Subcutaneous abdominal adipose tissue (tissue), 5 donors: ENCODE data around the gene LAIR1.
"Not testable (repeated sequence)": the region's sequence is repeated elsewhere in the genome, so short reads cannot be mapped to it uniquely, and the experiment has no call there.

Source experiments
- H3K27ac ChIP-seq: one replicate; pipeline ENCODE4 v1.7.0; 2013; ENCODE audit warnings: low read depth, mild to moderate bottlenecking, inconsistent platforms, low read length, moderate library complexity
- H3K27me3 ChIP-seq, 5 donors: one replicate each; pipeline ENCODE4 v1.7.0; 2013; ENCODE audit warnings: low read length in 5 of 5, inconsistent platforms in 1 of 5; ENCODE audit not compliant: control insufficient read depth in 5 of 5, insufficient read depth in 4 of 5
- H3K36me3 ChIP-seq, 5 donors: one replicate each; pipeline ENCODE4 v1.7.0; 2013; ENCODE audit warnings: low read length in 5 of 5; ENCODE audit not compliant: control insufficient read depth in 5 of 5, insufficient read depth in 5 of 5
- H3K4me1 ChIP-seq, 5 donors: one replicate each; pipeline ENCODE4 v1.7.0; 2013; ENCODE audit warnings: low read length in 5 of 5, mild to moderate bottlenecking in 3 of 5, moderate library complexity in 1 of 5; ENCODE audit not compliant: control insufficient read depth in 5 of 5, insufficient read depth in 5 of 5
- H3K4me3 ChIP-seq, 5 donors: one replicate each; pipeline ENCODE4 v1.7.0; 2013; ENCODE audit warnings: low read length in 5 of 5, low read depth in 1 of 5
- H3K9ac ChIP-seq, 5 donors: one replicate each; pipeline ENCODE4 v1.7.0; 2013; ENCODE audit warnings: low read length in 5 of 5, mild to moderate bottlenecking in 4 of 5, moderate library complexity in 3 of 5
- H3K9me3 ChIP-seq, 5 donors: one replicate each; pipeline ENCODE4 v1.7.0; 2013; ENCODE audit warnings: low read length in 5 of 5; ENCODE audit not compliant: control insufficient read depth in 5 of 5
- donor health status: healthy.
- donor health status: healthy.
- donor health status: healthy.
- donor health status: healthy.
- donor health status: healthy.

LAIR1 gene

DNA sequence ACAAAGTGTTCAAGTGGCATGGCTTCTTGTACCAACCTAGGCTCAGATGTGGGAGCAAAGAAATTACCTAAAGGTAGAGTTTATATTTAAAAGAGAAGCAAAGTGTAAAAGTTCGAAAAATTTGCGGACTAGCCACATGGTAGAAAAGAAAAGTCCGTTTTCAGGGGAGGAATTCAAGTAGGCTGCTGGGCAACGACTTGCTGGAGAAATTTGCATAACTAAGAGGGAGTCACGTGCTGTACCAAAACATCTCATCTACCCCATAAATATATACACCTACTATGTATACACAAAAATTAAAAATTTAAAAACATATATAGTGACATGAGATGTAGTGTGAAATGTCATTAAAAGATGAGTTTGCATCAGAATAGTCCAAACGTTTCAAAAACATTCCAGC is 2.1 kb upstream of the LAIR1 start:
- Histone ChIP-seq H3K36me3 (no peaks in the 10 kb centered on the region), H3K9me3 (no peaks in the 10 kb centered on the region), H3K27me3 (no peaks in the 10 kb centered on the region)

DNA sequence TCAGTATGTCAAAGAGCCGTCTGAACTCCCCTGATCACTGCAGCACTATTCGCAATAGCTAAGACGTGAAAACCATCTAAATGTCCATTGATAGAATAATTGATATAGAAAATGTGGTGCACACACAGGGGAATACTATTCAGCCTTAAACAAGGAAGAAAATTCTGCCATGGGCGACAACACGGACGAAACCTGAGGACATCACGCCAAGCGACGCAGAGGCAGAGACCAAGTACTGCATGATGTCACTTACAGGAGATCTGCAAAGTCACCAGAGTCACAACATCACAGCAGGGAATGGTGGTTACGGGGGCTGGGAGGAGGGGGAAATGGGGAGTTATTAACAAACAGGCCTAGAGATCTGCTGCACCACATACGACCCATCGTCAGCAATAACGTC is 1.1 kb upstream of the LAIR1 start:
- not testable (repeated sequence) for H3K9me3 ChIP-seq, H3K4me3 ChIP-seq, H3K36me3 ChIP-seq, H3K9ac ChIP-seq, H3K27me3 ChIP-seq
- H3K27ac ChIP-seq: peak overlapping the region; percentile 98
- peaks cover 3 to 45% (median 31%) of the 10 kb centered on the region in 5 donors for H3K4me1 ChIP-seq

More for the DNA sequence above, 2.1 kb upstream of the LAIR1 start:
- no peak overlapping the region for H3K9ac ChIP-seq
- H3K27ac ChIP-seq: no peak overlapping the region
- H3K4me3 ChIP-seq: no peak overlapping the region
- H3K4me1 ChIP-seq: peaks cover 3 to 36% (median 26%) of the 10 kb centered on the region in 5 donors

DNA sequence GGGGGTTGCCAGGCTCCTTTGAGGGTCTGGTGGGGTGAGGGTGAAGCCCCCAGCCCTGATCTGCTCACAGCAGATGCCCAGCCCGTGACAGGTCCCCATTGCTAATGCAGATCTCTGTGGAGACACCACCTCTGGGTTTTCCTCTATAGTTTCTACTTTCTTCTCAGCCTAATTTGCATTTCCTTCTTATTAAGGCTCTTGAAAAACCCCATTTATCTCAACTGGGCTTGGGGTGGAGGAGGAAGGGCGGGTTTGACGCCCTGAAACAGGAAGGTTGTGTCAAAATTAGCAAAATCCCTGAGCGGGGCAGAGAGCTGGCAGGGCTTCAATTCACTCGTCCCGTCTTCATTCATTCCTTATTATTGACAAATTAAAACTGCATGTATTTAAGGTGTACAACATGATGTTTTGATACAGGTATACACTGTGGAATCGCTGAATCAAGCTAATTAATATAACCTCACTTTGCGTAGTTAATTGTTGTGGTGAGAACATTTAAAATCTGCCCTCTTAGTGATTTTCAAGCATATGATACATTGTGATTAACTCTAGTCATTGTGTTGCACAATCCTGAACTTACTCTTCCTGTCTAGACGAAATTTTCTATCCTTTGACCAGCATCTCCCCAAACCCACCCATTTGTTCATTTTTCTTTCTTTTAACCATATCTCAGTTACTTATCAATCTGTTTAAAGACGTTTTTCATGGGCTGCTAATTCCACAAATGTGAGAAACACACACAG is 2.9 kb downstream of the LAIR1 start:
- not testable (repeated sequence) for H3K27me3 ChIP-seq, H3K9me3 ChIP-seq
- Histone ChIP-seq H3K4me1 (peaks cover 3 to 48% (median 34%) of the 10 kb centered on the region in 5 donors), H3K4me3 (peak overlapping the region in 2 of 5 donors; percentile 25 to 37), H3K36me3 (peaks cover 0 to 11% (median 2%) of the 10 kb centered on the region in 5 donors), H3K27ac (peak overlapping the region; percentile 41), H3K9ac (peak overlapping the region in 1 of 5 donors; percentile 11)

DNA sequence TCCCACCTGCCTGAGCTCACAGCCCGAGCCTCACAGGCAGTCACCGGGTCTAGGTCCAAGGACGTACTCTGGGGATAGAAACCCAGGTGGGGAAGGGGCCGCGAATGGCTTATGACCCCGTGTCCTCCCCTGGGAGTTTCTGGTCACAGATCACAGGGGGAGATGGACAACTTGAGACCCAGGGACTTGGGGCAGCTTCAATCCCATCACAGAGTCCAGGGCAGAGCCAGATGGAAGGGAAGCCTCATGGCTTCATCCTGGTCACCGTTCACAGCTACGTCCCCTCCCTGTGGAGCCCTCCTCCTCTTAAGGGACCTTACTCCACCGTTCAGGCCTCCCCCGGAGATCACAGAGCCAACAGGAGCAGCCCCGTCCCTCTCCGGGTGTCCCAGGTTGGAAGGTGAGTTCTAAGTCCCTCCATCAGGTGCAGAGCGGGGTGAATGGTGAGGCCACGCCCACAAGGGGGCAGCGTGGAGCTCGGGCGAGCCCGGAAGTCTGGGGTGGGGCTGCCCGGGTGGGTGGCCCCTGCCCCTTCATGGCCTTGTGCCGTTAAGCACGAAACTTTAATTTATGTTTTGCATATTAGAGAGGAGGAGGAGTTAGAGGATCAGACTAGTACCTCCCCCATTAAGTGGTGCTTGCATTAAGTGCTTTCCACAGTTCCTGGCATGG is 5.4 kb downstream of the LAIR1 start:
- H3K4me3 ChIP-seq, H3K27me3 ChIP-seq, H3K27ac ChIP-seq, H3K9me3 ChIP-seq, H3K9ac ChIP-seq: not testable (repeated sequence)
- H3K4me1 ChIP-seq: peaks cover 1 to 32% (median 22%) of the 10 kb centered on the region in 5 donors
- peaks cover 0 to 36% (median 26%) of the 10 kb centered on the region in 5 donors for H3K36me3 ChIP-seq

DNA sequence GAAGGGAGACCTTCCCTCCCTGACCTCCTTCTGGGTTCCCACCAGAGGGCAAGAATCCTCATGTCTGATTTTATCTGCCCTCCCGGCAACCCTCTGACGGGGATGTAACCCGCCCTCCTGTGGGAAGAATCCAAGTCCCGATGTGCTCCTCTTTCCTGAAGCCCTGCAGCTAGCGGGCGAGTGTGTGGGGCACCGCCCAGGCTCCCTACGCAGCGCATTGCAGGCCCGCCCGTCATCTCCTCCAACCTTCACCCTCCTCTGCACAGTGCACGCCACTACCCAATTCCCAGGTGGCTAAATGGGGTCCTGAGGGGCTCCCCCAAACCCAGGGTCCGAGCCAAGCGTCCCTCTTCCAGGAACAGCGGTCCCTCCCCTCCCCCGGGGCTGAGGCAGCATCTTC is 7.3 kb downstream of the LAIR1 start:
- H3K4me1 ChIP-seq: peaks cover 0 to 21% (median 18%) of the 10 kb centered on the region in 5 donors
- H3K4me3 ChIP-seq: no peak overlapping the region
- no peaks in the 10 kb centered on the region for H3K27me3 ChIP-seq
- peak overlapping the region in 1 of 5 donors; percentile 30 for H3K9ac ChIP-seq
- no peak overlapping the region for H3K27ac ChIP-seq
- peaks cover 0 to 40% (median 30%) of the 10 kb centered on the region in 5 donors for H3K36me3 ChIP-seq
- no peaks in the 10 kb centered on the region for H3K9me3 ChIP-seq

DNA sequence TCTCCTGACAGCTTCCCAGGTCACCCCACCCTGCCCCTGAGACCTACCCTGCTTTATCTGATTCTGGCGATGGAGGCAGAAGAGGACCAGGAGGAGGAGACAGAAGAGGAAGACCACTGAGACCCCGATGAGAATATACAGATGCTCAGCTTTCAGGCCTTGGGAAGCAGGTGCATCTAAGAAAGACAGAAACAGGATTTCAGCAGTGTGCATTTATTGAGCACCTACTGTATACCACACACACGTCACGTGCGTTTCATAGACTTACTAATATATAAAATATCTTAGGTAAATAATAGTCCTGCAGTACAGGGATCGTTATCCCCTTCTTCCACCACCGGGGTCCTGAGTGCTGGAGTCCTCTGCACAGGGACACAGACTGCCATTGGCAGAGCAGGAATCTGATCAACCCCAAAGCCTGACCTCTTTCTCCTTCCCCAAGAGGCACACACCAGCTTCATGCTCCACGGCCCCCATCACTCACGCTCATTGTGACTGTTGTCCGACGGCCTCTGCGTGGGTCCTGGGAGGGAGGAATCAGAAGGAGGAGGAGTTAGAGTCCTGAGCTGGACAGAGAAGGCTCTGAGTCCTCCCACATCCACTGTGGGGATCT is 8.2 kb downstream of the LAIR1 start:
- Histone ChIP-seq H3K9me3 (no peaks in the 10 kb centered on the region), H3K36me3 (peaks cover 0 to 40% (median 30%) of the 10 kb centered on the region in 5 donors), H3K4me1 (peaks cover 0 to 21% (median 18%) of the 10 kb centered on the region in 5 donors), H3K4me3 (no peak overlapping the region), H3K9ac (no peak overlapping the region), H3K27ac (no peak overlapping the region), H3K27me3 (no peaks in the 10 kb centered on the region)

DNA sequence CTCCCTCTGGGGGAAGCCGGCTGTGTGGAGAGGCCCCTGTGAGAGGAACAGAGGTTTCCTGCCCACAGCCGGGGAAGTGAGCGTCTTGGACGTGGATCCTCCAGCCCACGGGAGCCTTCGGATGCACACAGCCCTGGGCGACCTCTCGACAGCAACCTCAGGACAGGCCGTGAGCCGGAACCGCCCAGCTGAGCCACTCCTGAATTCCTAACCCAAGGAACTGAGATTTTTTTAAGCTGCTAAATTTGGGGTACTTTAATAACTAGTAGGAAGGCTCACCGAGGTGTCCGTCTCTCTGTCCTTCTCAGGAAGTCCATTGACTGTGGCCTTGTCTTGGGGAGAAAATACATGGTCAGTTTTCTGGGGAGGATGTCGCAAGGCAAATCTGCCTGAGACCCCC is 9.1 kb downstream of the LAIR1 start:
- peaks cover 0 to 38% (median 30%) of the 10 kb centered on the region in 5 donors for H3K36me3 ChIP-seq
- peaks cover 0 to 12% (median 9%) of the 10 kb centered on the region in 5 donors for H3K4me1 ChIP-seq
- H3K9me3 ChIP-seq: no peaks in the 10 kb centered on the region
- no peak overlapping the region for H3K4me3 ChIP-seq
- H3K9ac ChIP-seq: no peak overlapping the region
- H3K27ac ChIP-seq: no peak overlapping the region
- H3K27me3 ChIP-seq: no peaks in the 10 kb centered on the region

DNA sequence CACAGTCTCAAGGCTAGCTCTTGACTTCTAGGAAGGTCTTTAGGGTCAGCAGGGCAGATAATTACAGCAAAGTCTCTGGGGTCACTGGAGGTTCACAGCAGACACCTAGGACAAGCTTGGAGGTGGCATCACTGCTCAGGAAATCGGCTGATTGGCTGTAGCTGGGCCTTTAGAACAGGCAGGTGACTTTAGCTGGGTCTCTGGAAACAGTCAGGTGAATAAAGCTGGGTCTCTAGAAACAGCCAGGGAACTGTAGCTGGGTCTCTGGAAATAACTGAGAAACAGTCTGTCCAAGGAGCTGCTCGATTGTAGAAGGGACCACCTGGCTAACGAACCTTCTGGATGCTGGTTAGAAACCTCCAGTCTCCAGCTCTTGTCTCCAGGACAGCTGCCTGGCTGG is 10.0 kb downstream of the LAIR1 start:
- no peak overlapping the region for H3K27ac ChIP-seq
- no peaks in the 10 kb centered on the region for H3K27me3 ChIP-seq
- peaks cover 0 to 34% (median 30%) of the 10 kb centered on the region in 5 donors for H3K36me3 ChIP-seq
- H3K9me3 ChIP-seq: no peaks in the 10 kb centered on the region
- no peak overlapping the region for H3K9ac ChIP-seq
- H3K4me3 ChIP-seq: no peak overlapping the region
- H3K4me1 ChIP-seq: peaks cover 0 to 7% (median 4%) of the 10 kb centered on the region in 5 donors

DNA sequence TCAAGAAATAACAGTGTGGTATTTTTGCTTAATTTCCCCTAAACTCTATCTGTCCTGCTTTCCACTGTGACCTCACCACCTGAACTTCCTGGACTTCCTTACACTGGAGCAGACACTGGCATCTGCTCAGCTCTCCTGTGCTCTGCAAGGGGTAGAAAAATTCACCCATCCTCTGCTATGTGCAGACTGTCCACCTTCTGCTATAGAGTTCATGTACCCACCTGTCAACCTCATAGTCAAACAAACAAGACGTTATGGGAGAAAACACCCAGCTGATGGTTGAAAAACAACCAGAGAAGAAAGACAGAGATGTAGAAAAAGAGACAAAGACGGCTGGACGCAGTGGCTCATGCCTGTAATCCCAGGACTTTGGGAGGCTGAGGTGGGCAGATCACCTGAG is 12.2 kb downstream of the LAIR1 start:
- Histone ChIP-seq H3K4me1 (peaks cover 0 to 7% (median 4%) of the 10 kb centered on the region in 5 donors), H3K9me3 (no peaks in the 10 kb centered on the region), H3K36me3 (peaks cover 0 to 34% (median 30%) of the 10 kb centered on the region in 5 donors), H3K27me3 (peaks cover 0 to 4% (median 0%) of the 10 kb centered on the region in 5 donors), H3K4me3 (no peak overlapping the region), H3K9ac (no peak overlapping the region), H3K27ac (no peak overlapping the region)

DNA sequence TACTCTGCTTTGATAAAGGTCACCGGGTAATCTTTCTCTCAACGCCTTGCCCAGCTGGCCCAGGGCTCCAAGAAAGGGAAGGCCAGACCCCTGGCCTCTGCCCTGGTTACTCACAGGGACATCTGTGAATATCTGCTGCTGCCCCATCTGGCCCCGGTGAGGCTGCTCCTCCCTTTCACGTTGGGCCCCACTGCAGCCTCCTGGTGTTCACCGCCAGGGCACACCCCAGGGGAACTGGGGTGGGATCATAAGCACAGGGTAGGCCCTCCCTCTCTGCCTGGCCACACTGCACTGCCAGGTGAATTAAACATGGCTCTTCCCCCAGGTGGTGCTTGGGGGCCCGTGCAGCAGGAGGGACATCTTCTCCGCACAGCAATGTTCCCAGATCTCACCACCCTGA is 12.7 kb downstream of the LAIR1 start:
- H3K4me3 ChIP-seq: no peak overlapping the region
- H3K9ac ChIP-seq: no peak overlapping the region
- H3K36me3 ChIP-seq: peaks cover 0 to 31% (median 30%) of the 10 kb centered on the region in 5 donors
- no peak overlapping the region for H3K27ac ChIP-seq
- H3K27me3 ChIP-seq: peaks cover 0 to 6% (median 0%) of the 10 kb centered on the region in 5 donors
- no peaks in the 10 kb centered on the region for H3K9me3 ChIP-seq
- H3K4me1 ChIP-seq: peaks cover 0 to 9% (median 4%) of the 10 kb centered on the region in 5 donors
